ENCODE data around the gene CHMP5.

CHMP5 gene

GRCh38 chr9:33244137-33244784, 20.6 kb upstream of the CHMP5 start:
- DNase-seq = no peak

GRCh38 chr9:33245341-33245740, 19.5 kb upstream of the CHMP5 start:
- DNase-seq = no peak

GRCh38 chr9:33246269-33246860, 18.5 kb upstream of the CHMP5 start:
- no peak for DNase-seq

- no peak for DNase-seq
Measured at GRCh38 chr9:33248606-33249005, 16.2 kb upstream of the CHMP5 start.

- no peak for DNase-seq
Measured at GRCh38 chr9:33249087-33249658, 15.7 kb upstream of the CHMP5 start.

- no peak for DNase-seq
Measured at GRCh38 chr9:33249983-33250382, 14.9 kb upstream of the CHMP5 start.

- DNase-seq = no peak
Measured at GRCh38 chr9:33250458-33250995, 14.3 kb upstream of the CHMP5 start.

GRCh38 chr9:33254211-33254610, 10.6 kb upstream of the CHMP5 start:
- DNase-seq = no peak

GRCh38 chr9:33255014-33255413, 9.8 kb upstream of the CHMP5 start:
- DNase-seq = no peak

- DNase-seq = no peak
Measured at GRCh38 chr9:33255471-33255870, 9.4 kb upstream of the CHMP5 start.

- no peak for DNase-seq
Measured at GRCh38 chr9:33256236-33256635, 8.6 kb upstream of the CHMP5 start.

- DNase-seq = no peak
Measured at GRCh38 chr9:33257276-33257675, 7.6 kb upstream of the CHMP5 start.

- no peak for DNase-seq
Measured at GRCh38 chr9:33260372-33260771, 4.5 kb upstream of the CHMP5 start.

GRCh38 chr9:33263131-33264002, 1.5 kb upstream of the CHMP5 start:
- no peak for DNase-seq

GRCh38 chr9:33264003-33264472, 811 bp upstream of the CHMP5 start:
- DNase-seq = no peak

GRCh38 chr9:33265211-33265865, 489 bp downstream of the CHMP5 start:
- DNase-seq = no peak

- DNase-seq = no peak
Measured at GRCh38 chr9:33267151-33267767, 2.4 kb downstream of the CHMP5 start.

- DNase-seq = no peak
Measured at GRCh38 chr9:33270146-33270545, 5.3 kb downstream of the CHMP5 start.

GRCh38 chr9:33272061-33272460, 7.2 kb downstream of the CHMP5 start:
- no peak for DNase-seq

GRCh38 chr9:33273266-33273971, 8.6 kb downstream of the CHMP5 start:
- DNase-seq = no peak

- DNase-seq = no peak
Measured at GRCh38 chr9:33273972-33274328, 9.1 kb downstream of the CHMP5 start.

- DNase-seq = no peak
Measured at GRCh38 chr9:33277484-33277883, 12.6 kb downstream of the CHMP5 start.
